ENCODE data around the gene ILRUN. TPM values are rescaled to one million over a fixed set of nuclear protein-coding genes. Genes with fewer than 3 reads are reported as not detected.
"Not testable (repeated sequence)": the region's sequence is repeated elsewhere in the genome, so short reads cannot be mapped to it uniquely, and the experiment has no call there.

ILRUN gene
- 21.7 TPM for total RNA-seq

- peak; percentile 92 for DNase-seq
These were observed at the start of gene ILRUN for GRCh38 chr6:34696739-34697543. Gene ILRUN, minus strand, starts transcription at chr6:34696767. Its CDS starts 164 bp downstream, at chr6:34696603.

DNA sequence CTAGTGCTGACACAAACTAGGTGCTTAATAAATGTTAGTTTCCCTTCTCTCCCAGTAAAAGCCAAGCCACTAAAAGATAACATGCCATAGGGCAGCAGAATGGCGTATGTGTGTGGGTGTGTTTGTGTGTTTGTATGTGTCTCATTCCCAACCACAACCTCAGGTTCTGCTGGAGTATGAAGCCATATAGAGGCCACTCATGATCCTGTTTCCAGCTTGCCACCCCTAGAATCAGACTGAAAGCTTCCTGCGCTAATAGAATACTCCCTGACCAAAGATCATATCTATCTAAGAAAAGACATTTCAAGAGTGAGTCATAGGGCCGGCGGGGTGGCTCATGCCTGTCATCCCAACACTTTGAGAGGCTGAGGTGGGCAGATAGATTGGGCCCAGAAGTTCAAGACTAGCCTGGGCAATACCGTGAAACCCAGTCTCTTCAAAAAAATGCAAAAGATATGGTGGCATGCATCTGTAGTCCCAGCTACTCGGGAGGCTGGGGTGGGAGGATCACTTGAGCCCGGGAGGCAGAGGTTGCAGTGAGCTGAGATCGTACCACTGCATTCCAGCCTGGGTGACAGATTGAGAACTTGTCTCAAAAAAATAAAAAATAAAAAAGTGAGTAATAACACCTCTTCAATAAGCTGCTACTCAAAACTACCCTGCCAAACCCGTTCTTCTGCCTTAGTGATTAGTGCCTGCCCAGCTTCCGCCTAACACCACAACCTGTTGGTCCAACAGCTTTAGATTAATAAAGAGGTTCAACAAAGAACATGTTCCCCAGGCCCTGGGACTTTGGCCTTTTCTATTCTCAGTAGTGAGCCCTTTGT lies 48.9 kb upstream of the ILRUN start:
- no peak for DNase-seq

GRCh38 chr6:34744294-34744647 lies 47.7 kb upstream of the ILRUN start:
- not testable (repeated sequence) for DNase-seq

DNA sequence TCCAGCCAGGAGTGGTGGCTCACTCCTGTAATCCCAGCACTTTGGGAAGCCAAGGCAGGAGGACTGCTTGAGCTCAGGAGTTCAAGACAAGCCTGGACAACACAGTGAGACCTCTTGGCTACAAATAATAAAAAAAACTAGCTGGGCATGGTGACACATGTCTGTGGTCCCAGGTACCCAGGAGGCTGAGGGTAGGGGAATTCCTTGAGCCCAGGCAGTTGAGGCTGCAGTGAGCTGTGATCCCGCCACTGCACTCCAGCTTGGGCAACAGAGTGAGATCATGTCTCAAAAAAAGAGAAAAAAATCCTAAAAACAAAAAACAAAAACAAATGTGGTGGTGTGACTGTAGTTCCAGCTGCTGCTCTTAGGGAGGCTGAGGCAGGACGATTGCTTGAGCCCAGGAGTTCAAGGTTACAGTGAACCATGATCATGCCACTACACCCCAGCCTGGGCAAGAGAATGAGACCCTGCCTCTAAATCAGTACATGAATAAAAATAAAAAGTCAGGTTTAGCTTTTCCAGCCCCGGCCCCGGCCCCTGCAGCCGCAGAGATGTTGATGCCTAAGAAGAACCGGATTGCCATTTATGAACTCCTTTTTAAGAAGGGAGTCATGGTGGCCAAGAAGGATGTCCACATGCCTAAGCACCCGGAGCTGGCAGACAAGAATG lies 47.2 kb upstream of the ILRUN start:
- no peak for DNase-seq

DNA sequence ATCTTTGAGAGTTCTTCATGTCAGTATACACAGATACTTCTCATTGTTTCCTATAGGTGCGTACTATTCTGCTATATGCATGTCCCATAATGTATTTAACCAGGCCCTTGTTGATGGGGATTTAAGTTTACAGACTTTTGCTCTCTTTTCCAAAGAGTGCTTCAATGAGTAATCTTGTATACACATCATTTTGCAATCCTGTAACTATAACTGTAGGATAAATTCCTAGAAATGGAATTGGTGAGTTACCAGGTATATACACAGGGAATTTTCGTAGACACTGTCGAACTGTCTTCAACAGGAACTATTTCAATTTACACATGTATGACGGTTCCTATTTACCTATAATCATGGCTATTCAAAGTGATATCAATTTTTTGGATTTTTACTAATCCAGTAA lies 45.5 kb upstream of the ILRUN start:
- no peak for DNase-seq

- no peak for DNase-seq
These were observed 40.3 kb upstream of the ILRUN start for GRCh38 chr6:34736823-34737222.

GRCh38 chr6:34731393-34732060 lies 35.0 kb upstream of the ILRUN start:
- no peak for DNase-seq

- no peak for DNase-seq
These were observed 33.3 kb upstream of the ILRUN start for GRCh38 chr6:34729631-34730470.

DNA sequence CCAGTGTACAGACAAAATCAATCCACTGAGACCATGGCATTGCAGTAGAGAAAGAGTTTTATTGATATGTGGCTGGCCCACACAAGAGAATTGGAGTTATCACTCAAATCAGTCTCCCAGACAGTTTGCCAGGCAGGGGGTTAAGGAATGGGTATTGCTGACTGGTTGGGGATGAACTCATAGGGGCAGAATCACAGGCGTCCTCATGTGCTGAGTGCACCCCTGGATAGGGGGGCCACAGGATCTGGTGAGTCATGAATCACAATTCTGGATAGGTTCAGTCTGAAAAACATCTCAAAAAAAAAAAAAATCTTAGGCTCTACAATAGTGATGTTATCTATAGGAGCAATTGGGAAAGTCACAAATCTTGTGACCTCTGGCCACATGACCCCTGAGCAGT lies 29.5 kb upstream of the ILRUN start:
- no peak for DNase-seq

DNA sequence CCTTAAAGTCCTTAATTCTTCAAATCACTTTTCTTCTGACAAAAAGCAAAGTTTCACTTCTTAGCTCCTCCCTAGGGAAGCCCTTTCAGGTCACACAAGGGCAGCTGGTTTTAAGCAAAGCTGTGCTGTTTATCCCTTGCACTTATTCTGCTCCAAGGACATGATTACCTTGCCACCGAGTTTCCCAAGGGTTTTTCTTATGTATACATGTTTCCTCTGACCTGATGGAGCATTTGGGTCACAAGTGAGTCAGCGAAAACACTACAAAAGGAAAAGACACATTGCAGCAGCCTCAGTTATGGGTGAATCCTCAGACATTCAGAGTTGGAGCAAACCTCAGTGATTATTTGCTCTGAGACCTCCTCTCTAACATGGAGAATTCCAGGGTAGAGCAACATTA lies 26.6 kb upstream of the ILRUN start:
- DNase-seq, result no peak

DNA sequence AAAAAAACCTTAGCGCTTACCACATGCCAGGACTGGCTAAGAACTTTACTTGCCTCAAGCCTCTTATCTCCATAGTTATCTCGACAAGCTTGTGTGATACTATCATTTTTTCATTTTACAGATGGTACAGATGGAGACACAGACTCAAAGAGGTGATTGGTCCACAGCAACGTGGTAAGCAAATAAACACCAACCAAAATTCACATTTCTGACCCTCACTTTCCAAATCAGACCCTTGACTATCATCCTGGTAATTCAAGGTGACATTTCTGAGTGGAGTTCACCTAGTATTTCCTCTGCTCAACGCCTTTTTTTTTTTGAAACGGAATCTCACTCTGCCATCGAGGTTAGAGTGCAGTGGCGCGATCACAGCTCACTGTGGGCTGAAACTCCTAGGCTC lies 25.9 kb upstream of the ILRUN start:
- no peak for DNase-seq

DNA sequence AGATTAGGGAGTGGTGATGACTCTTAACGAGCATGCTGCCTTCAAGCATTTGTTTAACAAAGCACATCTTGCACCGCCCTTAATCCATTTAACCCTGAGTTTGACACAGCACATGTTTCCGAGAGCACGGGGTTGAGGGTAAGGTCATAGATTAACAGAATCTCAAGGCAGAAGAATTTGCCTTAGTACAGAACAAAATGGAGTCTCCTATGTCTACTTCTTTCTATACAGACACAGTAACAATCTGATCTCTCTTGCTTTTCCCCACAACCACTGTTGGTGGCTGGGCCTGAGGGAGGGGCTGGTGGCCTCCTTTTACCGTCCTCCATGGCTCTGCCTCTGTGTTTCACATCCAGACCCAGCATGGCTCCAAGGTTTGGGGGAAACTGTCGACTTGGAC lies 23.6 kb upstream of the ILRUN start:
- not testable (repeated sequence) for DNase-seq

DNA sequence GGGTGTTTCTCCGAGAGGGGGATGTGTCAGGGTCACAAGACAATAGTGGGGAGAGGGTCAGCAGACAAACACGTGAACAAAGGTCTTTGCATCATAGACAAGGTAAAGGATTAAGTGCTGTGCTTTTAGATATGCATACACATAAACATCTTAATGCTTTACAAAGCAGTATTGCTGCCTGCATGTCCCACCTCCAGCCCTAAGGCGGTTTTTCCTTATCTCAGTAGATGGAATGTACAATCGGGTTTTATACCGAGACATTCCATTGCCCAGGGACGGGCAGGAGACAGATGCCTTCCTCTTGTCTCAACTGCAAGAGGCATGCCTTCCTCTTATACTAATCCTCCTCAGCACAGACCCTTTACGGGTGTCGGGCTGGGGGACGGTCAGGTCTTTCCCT lies 23.1 kb upstream of the ILRUN start:
- not testable (repeated sequence) for DNase-seq

GRCh38 chr6:34718976-34719375 lies 22.4 kb upstream of the ILRUN start:
- DNase-seq, result no peak

DNA sequence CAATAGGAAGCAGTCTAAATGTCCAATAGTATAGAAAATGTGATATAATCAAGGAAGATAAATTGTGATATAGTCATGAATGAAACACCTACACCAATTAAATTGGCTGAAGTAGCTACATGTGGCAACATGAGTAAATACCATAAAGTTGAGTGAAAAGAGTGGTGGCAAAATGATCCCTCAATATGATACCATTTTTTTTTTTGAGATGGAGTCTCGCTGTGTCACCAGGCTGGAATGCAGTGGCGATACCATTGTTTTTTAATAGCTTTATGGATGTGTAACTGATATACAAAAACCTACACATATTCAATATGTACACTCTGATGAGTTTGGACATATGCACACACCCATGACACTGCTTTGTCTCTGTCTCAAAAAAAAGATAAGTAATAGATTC lies 20.9 kb upstream of the ILRUN start:
- no peak for DNase-seq

DNA sequence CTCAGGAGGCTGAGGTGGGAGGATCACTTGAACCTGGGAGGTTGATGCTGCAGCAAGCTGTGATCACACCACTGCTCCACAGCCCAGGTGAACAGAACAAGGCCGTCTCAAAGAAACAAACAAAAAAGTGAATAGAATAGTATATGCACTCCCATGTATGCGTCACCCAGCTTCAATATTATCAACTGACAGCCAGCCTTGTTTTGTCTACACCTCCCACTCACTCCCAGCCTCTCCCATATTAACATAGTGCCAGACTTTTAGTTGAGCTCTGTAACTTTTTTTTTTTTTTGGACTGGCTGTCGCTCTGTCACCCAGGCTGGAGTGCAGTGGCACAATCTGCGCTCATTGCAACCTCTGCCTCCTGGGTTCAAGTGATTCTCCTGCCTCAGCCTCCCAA lies 18.1 kb upstream of the ILRUN start:
- no peak for DNase-seq

DNA sequence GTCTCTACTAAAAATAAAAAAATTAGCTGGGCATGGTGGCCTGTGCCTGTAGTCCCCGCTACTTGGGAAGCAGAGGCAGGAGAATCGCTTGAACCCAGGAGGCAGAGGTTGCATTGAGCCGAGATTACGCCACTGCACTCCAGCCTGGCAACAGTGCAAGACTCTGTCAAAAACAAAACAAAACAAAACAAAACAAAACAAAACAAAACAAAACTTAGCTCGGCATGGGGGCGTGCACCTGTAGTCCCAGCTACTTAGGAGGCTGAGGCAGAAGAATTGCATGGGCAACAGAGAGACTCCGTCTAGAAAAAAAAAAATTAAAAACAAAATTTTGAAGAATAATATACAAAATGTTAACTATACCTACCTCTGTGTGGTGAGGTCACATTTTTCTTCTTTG lies 16.3 kb upstream of the ILRUN start:
- DNase-seq, result not testable (repeated sequence)

- peak; percentile 34 for DNase-seq
These were observed 12.8 kb upstream of the ILRUN start for GRCh38 chr6:34709386-34709785.

DNA sequence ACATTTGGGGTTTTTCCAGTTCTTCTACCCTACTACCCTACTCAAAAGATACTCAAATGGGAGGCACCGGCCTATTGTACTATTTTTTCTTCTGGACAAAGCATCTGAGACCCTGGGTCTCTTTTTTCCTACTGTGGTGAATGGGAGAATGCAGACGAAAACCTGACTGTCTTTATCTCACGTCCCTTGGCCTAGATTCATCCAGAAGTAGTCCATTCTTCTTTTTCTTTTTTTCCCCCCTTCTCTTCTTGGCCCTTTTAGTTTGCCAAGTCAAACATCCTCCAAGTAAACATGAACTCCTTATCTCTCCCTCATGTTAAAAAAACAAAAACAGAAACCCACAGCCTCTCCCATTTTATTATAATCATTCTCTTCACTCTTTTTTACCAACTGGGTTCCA lies 8.7 kb upstream of the ILRUN start:
- DNase-seq, result no peak

DNA sequence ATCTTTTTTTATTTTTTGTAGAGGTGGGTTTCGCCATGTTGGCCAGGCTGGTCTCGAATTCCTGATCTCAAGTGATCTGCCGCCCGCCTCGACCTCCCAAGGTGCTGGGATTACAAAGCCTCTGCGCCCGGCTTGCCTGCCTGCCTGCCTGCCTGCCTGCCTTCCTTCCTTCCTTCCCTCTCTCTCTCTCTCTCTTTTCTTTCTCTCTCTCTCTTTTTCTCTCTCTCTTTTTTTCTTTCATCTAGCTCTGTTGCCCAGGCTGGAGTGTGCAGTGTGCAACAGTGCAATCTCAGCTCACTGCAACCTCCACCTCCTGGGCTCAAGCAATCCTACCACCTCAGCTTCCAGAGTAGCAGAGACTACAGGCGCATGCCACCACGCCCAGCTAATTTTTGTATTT lies 4.6 kb upstream of the ILRUN start:
- no peak for DNase-seq

- no peak for DNase-seq
These were observed 1.5 kb upstream of the ILRUN start for GRCh38 chr6:34697904-34698559.
